ENCODE results near the gene GSTA1.

GRCh38 chr6:52849137-52849536 is 45.5 kb upstream of the GSTA1 start:
- TF ChIP-seq CTCF (IDR thresholded peaks at IDR 0.05) (no peak), POLR2A (IDR thresholded peaks at IDR 0.05) (no peak)

Data from body of pancreas (tissue), 4 donors.